HepG2 (cell line): ENCODE data around the gene NSMCE4A. TPM values are rescaled to one million over a fixed set of nuclear protein-coding genes. Genes with fewer than 3 reads are reported as not detected.

Experiments used
- E2F2 ChIP-seq: sonication (generic); formaldehyde crosslinking; IDR thresholded peaks from 2 replicates; pipeline ENCODE4 v1.4.0; 2020; ENCODE audit warnings: missing genetic modification reagents, borderline replicate concordance
- FOXM1 ChIP-seq: sonication (generic); formaldehyde crosslinking; IDR thresholded peaks from 2 replicates; pipeline ENCODE4 v1.5.0; 2020; ENCODE audit warnings: missing genetic modification reagents
- GZF1 ChIP-seq: sonication (generic); formaldehyde crosslinking; IDR thresholded peaks from 2 replicates; pipeline ENCODE4 v1.5.1; 2020; ENCODE audit warnings: mild to moderate bottlenecking, missing genetic modification reagents
- HES4 ChIP-seq: sonication (generic); formaldehyde crosslinking; IDR thresholded peaks from 2 replicates; pipeline ENCODE4 v1.9.0; 2021; ENCODE audit warnings: mild to moderate bottlenecking, missing genetic modification reagents, borderline replicate concordance
- HOXA5 ChIP-seq: sonication (generic); formaldehyde crosslinking; IDR thresholded peaks from 2 replicates; pipeline ENCODE4 v1.4.0; 2020; ENCODE audit warnings: missing genetic modification reagents
- HOXA9 ChIP-seq: sonication (generic); formaldehyde crosslinking; IDR thresholded peaks from 2 replicates; pipeline ENCODE4 v1.8.1; 2022; ENCODE audit warnings: missing genetic modification reagents, mild to moderate bottlenecking, moderate library complexity, borderline replicate concordance
- NAIF1 ChIP-seq: sonication (generic); formaldehyde crosslinking; IDR thresholded peaks from 2 replicates; pipeline ENCODE4 v1.5.0; 2020; ENCODE audit warnings: mild to moderate bottlenecking, missing genetic modification reagents, borderline replicate concordance
- NFYB ChIP-seq: sonication (generic); formaldehyde crosslinking; IDR thresholded peaks from 2 replicates; pipeline ENCODE4 v1.4.0; 2020; ENCODE audit warnings: missing genetic modification reagents
- PHF21A ChIP-seq: sonication (generic); formaldehyde crosslinking; IDR thresholded peaks from 2 replicates; pipeline ENCODE4 v1.5.0; 2020; ENCODE audit warnings: mild to moderate bottlenecking, missing genetic modification reagents
- PRMT3 ChIP-seq: sonication (generic); formaldehyde crosslinking; IDR thresholded peaks from 2 replicates; pipeline ENCODE4 v1.8.1; 2022; ENCODE audit warnings: low read depth, mild to moderate bottlenecking, moderate library complexity, missing genetic modification reagents, borderline replicate concordance
- RARG ChIP-seq: sonication (generic); formaldehyde crosslinking; IDR thresholded peaks from 2 replicates; pipeline ENCODE4 v1.4.0; 2020; ENCODE audit warnings: low read depth, mild to moderate bottlenecking, missing genetic modification reagents
- SIN3B ChIP-seq: fragments of 150-350 bp; IDR thresholded peaks from 2 replicates; pipeline ENCODE4 v1.6.1; 2014; ENCODE audit warnings: low read length
- THAP11 ChIP-seq: IDR thresholded peaks from 2 replicates; pipeline ENCODE4 v1.6.1; 2016; ENCODE audit warnings: missing biosample characterization, missing genetic modification reagents
- ZBTB34 ChIP-seq: sonication (generic); formaldehyde crosslinking; IDR thresholded peaks from 2 replicates; pipeline ENCODE4 v1.8.0; 2022; ENCODE audit warnings: mild to moderate bottlenecking, missing genetic modification reagents
- ZBTB7B ChIP-seq: sonication (generic); formaldehyde crosslinking; IDR thresholded peaks from 2 replicates; pipeline ENCODE4 v1.4.0; 2020; ENCODE audit warnings: missing genetic modification reagents
- ZFP37 ChIP-seq: sonication (generic); formaldehyde crosslinking; IDR thresholded peaks from 2 replicates; pipeline ENCODE4 v1.4.0; 2020; ENCODE audit warnings: missing genetic modification reagents, borderline replicate concordance
- ZNF180 ChIP-seq: sonication (generic); formaldehyde crosslinking; IDR thresholded peaks from 2 replicates; pipeline ENCODE4 v1.4.0; 2020; ENCODE audit warnings: low read depth, missing genetic modification reagents, borderline replicate concordance
- ZNF235 ChIP-seq: sonication (generic); formaldehyde crosslinking; IDR thresholded peaks from 2 replicates; pipeline ENCODE4 v1.8.1; 2023; ENCODE audit warnings: mild to moderate bottlenecking, missing genetic modification reagents, borderline replicate concordance
- ZNF777 ChIP-seq: sonication (generic); formaldehyde crosslinking; IDR thresholded peaks from 2 replicates; pipeline ENCODE4 v1.4.0; 2020; ENCODE audit warnings: missing genetic modification reagents
- ZSCAN29 ChIP-seq: sonication (generic); formaldehyde crosslinking; conservative IDR thresholded peaks from 2 replicates; pipeline ENCODE4 v1.4.0; 2020; ENCODE audit warnings: mild to moderate bottlenecking, missing genetic modification reagents
- polyA plus RNA-seq, 8 experiments: library from polyadenylated mRNA; depleted of rRNA in 3 of 8; stranded (reverse) in 7 of 8; unstranded in 1 of 8; fragments of >200 nt; fragmentation: Illumina TruSeq in 4 of 8; extraction: Trizol in 4 of 8; gene quantifications; 2 replicates each; pipeline versions ENCODE4 v1.2.1 to v1.2.3, GENCODE V29; 2011 to 2016; ENCODE audit warnings: low read depth in 4 of 8, missing spikeins in 1 of 8, mixed read lengths in 1 of 8; ENCODE audit not compliant: insufficient read depth in 1 of 8
- total RNA-seq, 5 experiments: library from RNA; depleted of rRNA; stranded (reverse); fragments of >200 nt; fragmentation: Illumina TruSeq; extraction: Trizol; gene quantifications; 2 replicates each; pipeline ENCODE4 v1.2.3, GENCODE V29; 2016; ENCODE audit warnings: low read depth in 1 of 5
- TF ChIP-seq, protein P1 (sequence below): sonication (generic); formaldehyde crosslinking; IDR thresholded peaks from 2 replicates; pipeline ENCODE4 v1.9.0; 2021; ENCODE audit warnings: missing genetic modification reagents, mild to moderate bottlenecking, borderline replicate concordance
- TF ChIP-seq, protein P2 (sequence below): sonication (generic); formaldehyde crosslinking; IDR thresholded peaks from 2 replicates; pipeline ENCODE4 v1.5.0; 2020; ENCODE audit warnings: missing genetic modification reagents
- TF ChIP-seq, protein P3 (sequence below): sonication (generic); formaldehyde crosslinking; IDR thresholded peaks from 2 replicates; pipeline ENCODE4 v1.5.0; 2020; ENCODE audit warnings: mild to moderate bottlenecking, missing genetic modification reagents

NSMCE4A gene
- total and polyA plus RNA-seq, 2 of the 13 experiments (the other 11 are each of a cell fraction or from before 2014, with no cell fraction given) = 61.1 to 91.6 TPM

- TF ChIP-seq, protein P1, sequence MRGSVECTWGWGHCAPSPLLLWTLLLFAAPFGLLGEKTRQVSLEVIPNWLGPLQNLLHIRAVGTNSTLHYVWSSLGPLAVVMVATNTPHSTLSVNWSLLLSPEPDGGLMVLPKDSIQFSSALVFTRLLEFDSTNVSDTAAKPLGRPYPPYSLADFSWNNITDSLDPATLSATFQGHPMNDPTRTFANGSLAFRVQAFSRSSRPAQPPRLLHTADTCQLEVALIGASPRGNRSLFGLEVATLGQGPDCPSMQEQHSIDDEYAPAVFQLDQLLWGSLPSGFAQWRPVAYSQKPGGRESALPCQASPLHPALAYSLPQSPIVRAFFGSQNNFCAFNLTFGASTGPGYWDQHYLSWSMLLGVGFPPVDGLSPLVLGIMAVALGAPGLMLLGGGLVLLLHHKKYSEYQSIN (CRISPR knock-in tag) = no peak
- TF ChIP-seq ZBTB34 = no peak
- TF ChIP-seq HOXA5 (CRISPR knock-in tag) = 0 out of 2 replicates have a peak, but pooled peaks have one; percentile 45
- TF ChIP-seq HES4 = 0 out of 2 replicates have a peak, but pooled peaks have one; percentile 13
- TF ChIP-seq ZNF235 (CRISPR knock-in tag) = no peak
- TF ChIP-seq NFYB = peak; percentile 33; the same call in 1 of the 2 replicates
- peak; percentile 49 for TF ChIP-seq ZBTB7B
- no peak for TF ChIP-seq ZFP37 (CRISPR knock-in tag)
- TF ChIP-seq RARG (CRISPR knock-in tag) = peak; percentile 15; the same call in 1 of the 2 replicates
- TF ChIP-seq HOXA9 (CRISPR knock-in tag) = no peak
- TF ChIP-seq ZNF777 (CRISPR knock-in tag) = peak; percentile 79
- 0 out of 2 replicates have a peak, but pooled peaks have one; percentile 45 for TF ChIP-seq PRMT3 (CRISPR knock-in tag)
- TF ChIP-seq, protein P2, sequence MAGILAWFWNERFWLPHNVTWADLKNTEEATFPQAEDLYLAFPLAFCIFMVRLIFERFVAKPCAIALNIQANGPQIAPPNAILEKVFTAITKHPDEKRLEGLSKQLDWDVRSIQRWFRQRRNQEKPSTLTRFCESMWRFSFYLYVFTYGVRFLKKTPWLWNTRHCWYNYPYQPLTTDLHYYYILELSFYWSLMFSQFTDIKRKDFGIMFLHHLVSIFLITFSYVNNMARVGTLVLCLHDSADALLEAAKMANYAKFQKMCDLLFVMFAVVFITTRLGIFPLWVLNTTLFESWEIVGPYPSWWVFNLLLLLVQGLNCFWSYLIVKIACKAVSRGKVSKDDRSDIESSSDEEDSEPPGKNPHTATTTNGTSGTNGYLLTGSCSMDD (CRISPR knock-in tag) = no peak
- TF ChIP-seq ZNF180 (CRISPR knock-in tag) = no peak
- peak; percentile 51; the same call in 1 of the 2 replicates for TF ChIP-seq NAIF1
- no peak for TF ChIP-seq SIN3B
- TF ChIP-seq ZSCAN29 (CRISPR knock-in tag) = no peak
- peak; percentile 84 for TF ChIP-seq THAP11 (CRISPR knock-in tag)
- no peak for TF ChIP-seq GZF1
- TF ChIP-seq E2F2 (CRISPR knock-in tag) = no peak
- TF ChIP-seq, protein P3, sequence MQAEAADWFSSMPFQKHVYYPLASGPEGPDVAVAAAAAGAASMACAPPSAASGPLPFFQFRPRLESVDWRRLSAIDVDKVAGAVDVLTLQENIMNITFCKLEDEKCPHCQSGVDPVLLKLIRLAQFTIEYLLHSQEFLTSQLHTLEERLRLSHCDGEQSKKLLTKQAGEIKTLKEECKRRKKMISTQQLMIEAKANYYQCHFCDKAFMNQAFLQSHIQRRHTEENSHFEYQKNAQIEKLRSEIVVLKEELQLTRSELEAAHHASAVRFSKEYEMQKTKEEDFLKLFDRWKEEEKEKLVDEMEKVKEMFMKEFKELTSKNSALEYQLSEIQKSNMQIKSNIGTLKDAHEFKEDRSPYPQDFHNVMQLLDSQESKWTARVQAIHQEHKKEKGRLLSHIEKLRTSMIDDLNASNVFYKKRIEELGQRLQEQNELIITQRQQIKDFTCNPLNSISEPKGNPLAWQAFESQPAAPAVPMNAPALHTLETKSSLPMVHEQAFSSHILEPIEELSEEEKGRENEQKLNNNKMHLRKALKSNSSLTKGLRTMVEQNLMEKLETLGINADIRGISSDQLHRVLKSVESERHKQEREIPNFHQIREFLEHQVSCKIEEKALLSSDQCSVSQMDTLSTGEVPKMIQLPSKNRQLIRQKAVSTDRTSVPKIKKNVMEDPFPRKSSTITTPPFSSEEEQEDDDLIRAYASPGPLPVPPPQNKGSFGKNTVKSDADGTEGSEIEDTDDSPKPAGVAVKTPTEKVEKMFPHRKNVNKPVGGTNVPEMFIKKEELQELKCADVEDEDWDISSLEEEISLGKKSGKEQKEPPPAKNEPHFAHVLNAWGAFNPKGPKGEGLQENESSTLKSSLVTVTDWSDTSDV (CRISPR knock-in tag) = no peak
- TF ChIP-seq PHF21A = peak; percentile 15; the same call in 1 of the 2 replicates
- no peak for TF ChIP-seq FOXM1 (CRISPR knock-in tag)
Measured at GRCh38 chr10:121927841-121928527, 47.0 kb downstream of the NSMCE4A start, which contains the start of gene ATE1 (continued).
